Naive B cell (primary cell): ENCODE results near the gene KRTAP1-3. TPM values are rescaled to one million over a fixed set of nuclear protein-coding genes. Genes with fewer than 3 reads are reported as not detected.

Experiments
- ATAC-seq, 2 donors: fragments of 150-1000 bp; cut with Tn5 transposase; 2 replicates each; pipeline ENCODE4 v1.10.0; 2021; ENCODE audit warnings: low read depth in 2 of 2, mild to moderate bottlenecking in 2 of 2, moderate library complexity in 2 of 2
- DNase-seq: peaks from one replicate; pipeline ENCODE4 v3.0.0; 2022
- H3K27ac Mint-ChIP-seq, 6 donors: one replicate each; pipeline ENCODE4 v1.8.0; 2020 to 2022; ENCODE audit warnings: mild to moderate bottlenecking in 6 of 6, mixed read lengths in 6 of 6, moderate library complexity in 5 of 6, inconsistent platforms in 2 of 6
- H3K27me3 Mint-ChIP-seq, 3 donors: one replicate each; pipeline ENCODE4 v1.8.0; 2021 to 2022; ENCODE audit warnings: mixed read lengths in 3 of 3, mild to moderate bottlenecking in 1 of 3
- H3K36me3 Mint-ChIP-seq, 2 donors: one replicate each; pipeline ENCODE4 v1.8.0; 2020 to 2022; ENCODE audit warnings: mixed read lengths in 2 of 2, inconsistent platforms in 1 of 2, mild to moderate bottlenecking in 1 of 2
- H3K4me1 Mint-ChIP-seq, 3 donors: one replicate each; pipeline ENCODE4 v1.8.0; 2020 to 2022; ENCODE audit warnings: mixed read lengths in 3 of 3, inconsistent platforms in 1 of 3, mild to moderate bottlenecking in 1 of 3, moderate library complexity in 1 of 3
- H3K4me3 Mint-ChIP-seq, 8 donors: one replicate each; pipeline ENCODE4 v1.8.0; 2020 to 2022; ENCODE audit warnings: mild to moderate bottlenecking in 8 of 8, mixed read lengths in 8 of 8, moderate library complexity in 8 of 8, inconsistent platforms in 2 of 8
- H3K9me3 Mint-ChIP-seq, 7 donors: one replicate each; pipeline ENCODE4 v1.8.0; 2020 to 2022; ENCODE audit warnings: mixed read lengths in 7 of 7, mild to moderate bottlenecking in 5 of 7, inconsistent platforms in 2 of 7, moderate library complexity in 1 of 7
- polyA plus RNA-seq, 6 donors: library from polyadenylated mRNA; unstranded; fragments of 300-500 nt; fragmentation: Illumina TruSeq; gene quantifications; one replicate each; pipeline ENCODE4 v1.2.3, GENCODE V29; 2021; ENCODE audit warnings: low read depth in 6 of 6

The KRTAP1-3 gene
- polyA plus RNA-seq, 6 donors from 2014 or later: not detected

- H3K27me3 Mint-ChIP-seq: peaks cover 42 to 70% (median 56%) of the 10 kb centered on the region in 3 donors
- peaks cover 0 to 3% (median 0%) of the 10 kb centered on the region in 7 donors for H3K9me3 Mint-ChIP-seq
- H3K27ac Mint-ChIP-seq: no peak overlapping the region
- H3K4me3 Mint-ChIP-seq: no peak overlapping the region
- ATAC-seq (no peak), DNase-seq (no peak)
- H3K36me3 Mint-ChIP-seq: no peaks in the 10 kb centered on the region
- H3K4me1 Mint-ChIP-seq: no peaks in the 10 kb centered on the region
Observed at GRCh38 chr17:40997361-40997760, 37.3 kb downstream of the KRTAP1-3 start.

GRCh38 chr17:40996829-40997228 is 37.8 kb downstream of the KRTAP1-3 start:
- Mint-ChIP-seq H3K27ac (no peak overlapping the region), H3K27me3 (peaks cover 37 to 70% (median 62%) of the 10 kb centered on the region in 3 donors)

GRCh38 chr17:40995116-40995515 is 39.6 kb downstream of the KRTAP1-3 start:
- no peak overlapping the region for H3K27ac Mint-ChIP-seq
- DNase-seq (no peak), ATAC-seq (no peak)
- H3K27me3 Mint-ChIP-seq: peaks cover 35 to 61% (median 56%) of the 10 kb centered on the region in 3 donors
- H3K36me3 Mint-ChIP-seq: no peaks in the 10 kb centered on the region
- no peak overlapping the region for H3K4me3 Mint-ChIP-seq
- no peaks in the 10 kb centered on the region for H3K4me1 Mint-ChIP-seq
- H3K9me3 Mint-ChIP-seq: peaks cover 0 to 8% (median 0%) of the 10 kb centered on the region in 7 donors

More at GRCh38 chr17:40996829-40997228, 37.8 kb downstream of the KRTAP1-3 start:
- Mint-ChIP-seq H3K4me3 (no peak overlapping the region), H3K4me1 (no peaks in the 10 kb centered on the region), H3K9me3 (peaks cover 0 to 3% (median 0%) of the 10 kb centered on the region in 7 donors), H3K36me3 (no peaks in the 10 kb centered on the region)
- DNase-seq: no peak
- no peak for ATAC-seq

GRCh38 chr17:40993839-40994238 is 40.8 kb downstream of the KRTAP1-3 start, which contains the start of gene KRTAP3-3:
KRTAP3-3 (minus strand) TSS chr17:40994164; CDS start chr17:40994097, 67 bp downstream.
- H3K9me3 Mint-ChIP-seq: peaks cover 0 to 5% (median 0%) of the 10 kb centered on the region in 7 donors
- H3K36me3 Mint-ChIP-seq: no peaks in the 10 kb centered on the region
- peaks cover 35 to 52% (median 46%) of the 10 kb centered on the region in 3 donors for H3K27me3 Mint-ChIP-seq
- no peak for DNase-seq
- H3K4me1 Mint-ChIP-seq: no peaks in the 10 kb centered on the region
- no peak within 1 kb of the TSS for H3K4me3 Mint-ChIP-seq
- no peak for ATAC-seq
- peak within 1 kb of the TSS in 3 of 6 donors; percentile 6 to 94 (median 37) for H3K27ac Mint-ChIP-seq

- no peak overlapping the region for H3K27ac Mint-ChIP-seq
- no peaks in the 10 kb centered on the region for H3K4me1 Mint-ChIP-seq
- peaks cover 35 to 46% (median 42%) of the 10 kb centered on the region in 3 donors for H3K27me3 Mint-ChIP-seq
- H3K4me3 Mint-ChIP-seq: no peak overlapping the region
- DNase-seq: no peak
- peaks cover 0 to 5% (median 0%) of the 10 kb centered on the region in 7 donors for H3K9me3 Mint-ChIP-seq
- no peaks in the 10 kb centered on the region for H3K36me3 Mint-ChIP-seq
- no peak for ATAC-seq
Observed at GRCh38 chr17:40993084-40993483, 41.6 kb downstream of the KRTAP1-3 start.

GRCh38 chr17:40992666-40993065 is 42.0 kb downstream of the KRTAP1-3 start:
- no peak overlapping the region for H3K27ac Mint-ChIP-seq
- no peaks in the 10 kb centered on the region for H3K36me3 Mint-ChIP-seq
- no peak overlapping the region for H3K4me3 Mint-ChIP-seq
- H3K27me3 Mint-ChIP-seq: peaks cover 36 to 42% (median 41%) of the 10 kb centered on the region in 3 donors
- H3K4me1 Mint-ChIP-seq: peaks cover 2 to 3% (median 3%) of the 10 kb centered on the region in 3 donors
- no peak for ATAC-seq
- DNase-seq: no peak
- peaks cover 0 to 5% (median 0%) of the 10 kb centered on the region in 7 donors for H3K9me3 Mint-ChIP-seq

GRCh38 chr17:40986920-40987319 is 47.8 kb downstream of the KRTAP1-3 start:
- H3K4me3 Mint-ChIP-seq: no peak overlapping the region
- DNase-seq (no peak), ATAC-seq (no peak)
- peaks cover 0 to 5% (median 0%) of the 10 kb centered on the region in 7 donors for H3K9me3 Mint-ChIP-seq
- H3K36me3 Mint-ChIP-seq: no peaks in the 10 kb centered on the region
- H3K27ac Mint-ChIP-seq: no peak overlapping the region
- H3K27me3 Mint-ChIP-seq: peaks cover 19 to 33% (median 24%) of the 10 kb centered on the region in 3 donors
- H3K4me1 Mint-ChIP-seq: peaks cover 5 to 11% (median 7%) of the 10 kb centered on the region in 3 donors

GRCh38 chr17:40984226-40984625 is 50.4 kb downstream of the KRTAP1-3 start, which contains the start of gene KRT40:
KRT40 (minus strand) TSS chr17:40984326; CDS start chr17:40984273, 53 bp downstream.
- ATAC-seq: no peak
- H3K9me3 Mint-ChIP-seq: no peaks in the 10 kb centered on the region

More at GRCh38 chr17:40984226-40984625, 50.4 kb downstream of the KRTAP1-3 start, which contains the start of gene KRT40:
- peak within 1 kb of the TSS in 1 of 6 donors; percentile 29 for H3K27ac Mint-ChIP-seq
- H3K4me1 Mint-ChIP-seq: peaks cover 5 to 11% (median 7%) of the 10 kb centered on the region in 3 donors
- H3K27me3 Mint-ChIP-seq: peaks cover 19 to 41% (median 28%) of the 10 kb centered on the region in 3 donors
- DNase-seq: no peak
- H3K36me3 Mint-ChIP-seq: no peaks in the 10 kb centered on the region
- no peak within 1 kb of the TSS for H3K4me3 Mint-ChIP-seq

Other genes starting within 250 kb of the KRTAP1-3 start
- not detected for gene KRT28, start 234.9 kb downstream of the KRTAP1-3 start, polyA plus RNA-seq
- 100 to 1,000 TPM; 194 to 275 (median 232) TPM for gene KRT10, start 212.3 kb downstream of the KRTAP1-3 start, polyA plus RNA-seq
- not detected for gene KRT12, start 167.7 kb downstream of the KRTAP1-3 start, polyA plus RNA-seq
- not detected for gene KRT20, start 149.6 kb downstream of the KRTAP1-3 start, polyA plus RNA-seq
- under 1 TPM in 1 of 6 donors, not detected in 5; 0.19 TPM for gene KRT23, start 97.2 kb downstream of the KRTAP1-3 start, polyA plus RNA-seq
- not detected for gene KRT39, start 67.9 kb downstream of the KRTAP1-3 start, polyA plus RNA-seq
- not detected for gene KRT40, start 50.5 kb downstream of the KRTAP1-3 start, polyA plus RNA-seq
- not detected for gene KRTAP3-3, start 40.7 kb downstream of the KRTAP1-3 start, polyA plus RNA-seq
- gene KRTAP3-2, start 35.0 kb downstream of the KRTAP1-3 start, polyA plus RNA-seq: not detected
- gene KRTAP3-1, start 25.7 kb downstream of the KRTAP1-3 start, polyA plus RNA-seq: not detected
- not detected for gene KRTAP1-5, start 7.7 kb downstream of the KRTAP1-3 start, polyA plus RNA-seq
- gene KRTAP1-4, start 4.7 kb downstream of the KRTAP1-3 start, polyA plus RNA-seq: not detected
- gene KRTAP1-1, start 6.6 kb upstream of the KRTAP1-3 start, polyA plus RNA-seq: not detected
- not detected for gene KRTAP2-1, start 12.4 kb upstream of the KRTAP1-3 start, polyA plus RNA-seq
- not detected for gene KRTAP2-2, start 20.4 kb upstream of the KRTAP1-3 start, polyA plus RNA-seq
- not detected for gene KRTAP2-3, start 25.2 kb upstream of the KRTAP1-3 start, polyA plus RNA-seq
- not detected for gene KRTAP2-4, start 31.0 kb upstream of the KRTAP1-3 start, polyA plus RNA-seq
- not detected for gene KRTAP4-7, start 49.3 kb upstream of the KRTAP1-3 start, polyA plus RNA-seq
- gene KRTAP4-8, start 63.3 kb upstream of the KRTAP1-3 start, polyA plus RNA-seq: not detected
- gene KRTAP4-16, start 67.3 kb upstream of the KRTAP1-3 start, polyA plus RNA-seq: not detected
- gene KRTAP4-9, start 70.5 kb upstream of the KRTAP1-3 start, polyA plus RNA-seq: not detected
- not detected for gene KRTAP4-11, start 83.5 kb upstream of the KRTAP1-3 start, polyA plus RNA-seq
- gene KRTAP4-12, start 89.3 kb upstream of the KRTAP1-3 start, polyA plus RNA-seq: 1 to 10 TPM in 2 of 6 donors, under 1 TPM in 2, not detected in 2; 0.30 to 3.3 (median 1.3) TPM
- gene KRTAP4-6, start 105.7 kb upstream of the KRTAP1-3 start, polyA plus RNA-seq: 1 to 10 TPM in 2 of 6 donors, not detected in 4; 1.6 to 2.0 TPM
- gene KRTAP4-5, start 115.0 kb upstream of the KRTAP1-3 start, polyA plus RNA-seq: not detected
- gene KRTAP4-4, start 125.9 kb upstream of the KRTAP1-3 start, polyA plus RNA-seq: not detected
- gene KRTAP4-3, start 133.3 kb upstream of the KRTAP1-3 start, polyA plus RNA-seq: not detected
- gene KRTAP4-2, start 143.3 kb upstream of the KRTAP1-3 start, polyA plus RNA-seq: not detected
- not detected for gene KRTAP4-1, start 150.0 kb upstream of the KRTAP1-3 start, polyA plus RNA-seq
- gene KRTAP9-1, start 155.0 kb upstream of the KRTAP1-3 start, polyA plus RNA-seq: not detected
- gene KRTAP9-2, start 191.8 kb upstream of the KRTAP1-3 start, polyA plus RNA-seq: not detected
- not detected for gene KRTAP9-3, start 197.6 kb upstream of the KRTAP1-3 start, polyA plus RNA-seq
- not detected for gene KRTAP9-8, start 203.1 kb upstream of the KRTAP1-3 start, polyA plus RNA-seq
- gene KRTAP9-4, start 214.8 kb upstream of the KRTAP1-3 start, polyA plus RNA-seq: not detected
- not detected for gene KRTAP9-9, start 220.5 kb upstream of the KRTAP1-3 start, polyA plus RNA-seq
- gene KRTAP9-6, start 230.5 kb upstream of the KRTAP1-3 start, polyA plus RNA-seq: not detected
- gene KRTAP9-7, start 240.8 kb upstream of the KRTAP1-3 start, polyA plus RNA-seq: not detected